Mesothelial cell of epicardium (in vitro differentiated cells): Measurements from ENCODE around the gene PANX2. TPM values are rescaled to one million over a fixed set of nuclear protein-coding genes. Genes with fewer than 3 reads are reported as not detected.
"Not testable (repeated sequence)": the region's sequence is repeated elsewhere in the genome, so short reads cannot be mapped to it uniquely, and the experiment has no call there.

Experiments
- DNase-seq, 2 experiments: peaks; one replicate each; pipeline ENCODE4 v3.0.0; 2021; ENCODE audit warnings: low spot score in 2 of 2; ENCODE audit not compliant: unreplicated experiment in 2 of 2
- H3K27ac Mint-ChIP-seq: 2 replicates; pipeline ENCODE4 v1.8.0; 2021; ENCODE audit warnings: mixed read lengths
- H3K27me3 Mint-ChIP-seq: 2 replicates; pipeline ENCODE4 v1.8.0; 2021; ENCODE audit warnings: low read depth, mixed read lengths
- H3K36me3 Mint-ChIP-seq: 2 replicates; pipeline ENCODE4 v1.8.0; 2021; ENCODE audit warnings: mixed read lengths
- H3K4me1 Mint-ChIP-seq: 2 replicates; pipeline ENCODE4 v1.8.0; 2021; ENCODE audit warnings: mixed read lengths
- H3K4me3 Mint-ChIP-seq: 2 replicates; pipeline ENCODE4 v1.8.0; 2021; ENCODE audit warnings: mild to moderate bottlenecking, moderate library complexity, mixed read lengths
- H3K9me3 Mint-ChIP-seq: 2 replicates; pipeline ENCODE4 v1.8.0; 2021; ENCODE audit warnings: mixed read lengths
- CTCF ChIP-seq: fragments of 200-600 bp; sonication (generic); IDR thresholded peaks from one replicate; pipeline ENCODE4 v1.5.0; 2021; ENCODE audit warnings: antibody characterized with exemption; ENCODE audit not compliant: unreplicated experiment
- total RNA-seq: library from RNA; stranded (reverse); gene quantifications from 3 replicates; pipeline ENCODE4 v1.2.1, GENCODE V29; 2021

PANX2 gene
- total RNA-seq, 1 donor from 2014 or later, result 7.0 TPM

DNA sequence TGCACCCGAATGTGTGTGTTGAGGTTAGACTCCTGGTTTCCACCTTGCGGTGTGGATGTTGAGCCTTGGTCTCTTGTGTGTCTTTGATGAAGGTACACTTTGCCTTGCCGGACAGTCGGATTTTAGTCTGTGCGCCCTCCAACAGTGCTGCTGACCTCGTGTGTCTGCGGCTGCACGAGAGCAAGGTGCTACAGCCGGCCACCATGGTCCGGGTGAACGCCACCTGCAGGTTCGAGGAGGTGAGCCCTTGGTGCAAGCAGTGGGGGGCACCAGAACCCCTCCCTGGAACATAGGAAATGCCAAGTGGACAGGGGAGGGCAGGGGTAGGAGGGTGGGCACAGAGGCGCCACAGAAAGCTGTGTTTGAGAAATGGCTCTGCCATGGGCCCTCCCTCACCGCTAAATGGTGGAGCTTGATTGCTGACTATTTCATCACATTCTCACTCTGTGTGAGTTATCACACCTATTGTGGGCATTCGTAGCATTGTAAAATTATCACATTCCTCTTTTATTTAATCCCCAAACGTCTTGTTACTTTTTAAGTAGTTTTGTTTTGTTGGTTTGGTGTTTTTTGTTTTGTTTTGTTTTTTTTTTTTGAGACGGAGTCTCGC is 26.4 kb upstream of the PANX2 start:
- Mint-ChIP-seq H3K4me1 (peaks cover 18% of the 10 kb centered on the region), H3K4me3 (no peak overlapping the region), H3K27me3 (peaks cover 7% of the 10 kb centered on the region), H3K9me3 (no peaks in the 10 kb centered on the region), H3K27ac (no peak overlapping the region), H3K36me3 (no peaks in the 10 kb centered on the region)
- TF ChIP-seq CTCF, result no peak
- DNase-seq, result no peak

DNA sequence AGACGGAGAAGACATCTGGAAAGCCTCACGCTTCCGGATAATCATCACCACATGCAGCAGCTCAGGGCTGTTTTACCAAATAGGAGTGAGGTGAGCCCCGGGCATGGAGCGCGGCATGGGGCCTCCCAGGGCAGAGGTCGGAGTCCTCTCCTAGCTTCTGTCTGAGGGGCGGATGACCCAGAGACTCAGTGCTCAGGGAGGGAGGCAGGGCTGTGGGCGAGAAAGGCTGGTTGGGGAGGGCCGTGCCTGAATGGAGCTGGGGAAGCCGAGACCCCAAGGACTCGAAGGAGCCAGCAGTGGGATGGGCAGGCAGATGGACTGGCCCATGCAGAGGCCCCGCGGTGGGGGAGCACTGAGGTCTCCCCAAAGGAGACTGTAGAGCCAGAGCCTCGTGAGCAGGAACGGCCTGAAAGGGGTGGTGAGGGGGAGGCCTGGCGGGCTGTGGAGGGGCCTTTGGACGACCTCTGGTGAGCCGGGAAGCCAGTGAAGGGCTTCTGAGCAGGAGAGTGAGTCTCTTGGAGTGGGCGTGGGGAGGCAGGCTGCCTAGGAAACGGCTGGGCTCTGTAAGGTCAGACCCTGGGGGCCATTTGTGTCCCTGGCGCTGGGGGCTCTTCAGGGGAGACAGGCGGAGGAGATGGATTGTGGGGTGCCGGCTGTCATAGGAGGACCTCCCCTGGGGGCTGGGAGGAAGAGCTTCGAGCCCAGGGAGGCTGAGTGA is 24.7 kb upstream of the PANX2 start:
- DNase-seq, result no peak
- no peaks in the 10 kb centered on the region for H3K36me3 Mint-ChIP-seq
- no peak overlapping the region for H3K4me3 Mint-ChIP-seq
- H3K9me3 Mint-ChIP-seq, result no peaks in the 10 kb centered on the region
- H3K27ac Mint-ChIP-seq, result peak overlapping the region; percentile 59
- no peak for TF ChIP-seq CTCF
- peaks cover 10% of the 10 kb centered on the region for H3K27me3 Mint-ChIP-seq
- peaks cover 18% of the 10 kb centered on the region for H3K4me1 Mint-ChIP-seq

- no peak overlapping the region for H3K27ac Mint-ChIP-seq
- no peak for DNase-seq
- no peaks in the 10 kb centered on the region for H3K36me3 Mint-ChIP-seq
- no peak for TF ChIP-seq CTCF
- peak overlapping the region; percentile 25 for H3K4me3 Mint-ChIP-seq
- H3K27me3 Mint-ChIP-seq, result peaks cover 10% of the 10 kb centered on the region
- no peaks in the 10 kb centered on the region for H3K9me3 Mint-ChIP-seq
- H3K4me1 Mint-ChIP-seq, result peaks cover 18% of the 10 kb centered on the region
Measured at GRCh38 chr22:50146439-50147238, 23.9 kb upstream of the PANX2 start.

DNA sequence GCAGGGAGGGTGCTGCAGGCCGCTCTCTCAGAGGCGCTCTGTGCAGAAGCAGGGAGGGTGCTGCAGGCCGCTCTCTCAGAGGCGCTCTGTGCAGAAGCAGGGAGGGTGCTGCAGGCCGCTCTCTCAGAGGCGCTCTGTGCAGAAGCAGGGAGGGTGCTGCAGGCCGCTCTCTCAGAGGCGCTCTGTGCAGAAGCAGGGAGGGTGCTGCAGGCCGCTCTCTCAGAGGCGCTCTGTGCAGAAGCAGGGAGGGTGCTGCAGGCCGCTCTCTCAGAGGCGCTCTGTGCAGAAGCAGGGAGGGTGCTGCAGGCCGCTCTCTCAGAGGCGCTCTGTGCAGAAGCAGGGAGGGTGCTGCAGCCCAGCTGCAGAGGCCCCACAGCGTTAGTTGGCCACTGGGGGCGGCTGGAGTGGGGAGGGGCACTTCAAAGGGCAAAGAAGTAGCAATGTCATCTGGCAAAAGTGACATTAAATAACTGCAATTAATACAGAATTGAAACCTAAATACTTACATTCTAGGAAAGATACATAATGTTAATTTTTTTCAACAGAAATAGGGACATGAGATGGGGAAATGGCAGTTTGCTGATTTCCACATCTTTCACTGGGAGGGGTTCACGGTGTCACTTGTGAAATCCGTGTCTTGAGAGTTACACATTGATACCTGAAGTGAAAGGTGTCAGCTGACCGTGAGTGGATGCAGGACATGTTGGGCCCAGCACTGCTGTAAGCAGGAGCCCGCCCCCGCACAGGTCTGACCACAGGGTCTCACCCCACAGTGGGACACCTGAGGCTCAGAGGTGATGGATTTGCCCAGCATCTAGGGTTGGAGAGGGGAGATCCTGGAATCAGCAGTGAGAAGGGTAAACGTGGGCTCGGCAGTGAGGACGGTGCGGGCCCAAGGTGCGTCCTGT is 23.0 kb upstream of the PANX2 start:
- not testable (repeated sequence) for H3K4me3 Mint-ChIP-seq, DNase-seq, H3K9me3 Mint-ChIP-seq, H3K36me3 Mint-ChIP-seq, H3K27me3 Mint-ChIP-seq, H3K27ac Mint-ChIP-seq
- H3K4me1 Mint-ChIP-seq, result peaks cover 14% of the 10 kb centered on the region

DNA sequence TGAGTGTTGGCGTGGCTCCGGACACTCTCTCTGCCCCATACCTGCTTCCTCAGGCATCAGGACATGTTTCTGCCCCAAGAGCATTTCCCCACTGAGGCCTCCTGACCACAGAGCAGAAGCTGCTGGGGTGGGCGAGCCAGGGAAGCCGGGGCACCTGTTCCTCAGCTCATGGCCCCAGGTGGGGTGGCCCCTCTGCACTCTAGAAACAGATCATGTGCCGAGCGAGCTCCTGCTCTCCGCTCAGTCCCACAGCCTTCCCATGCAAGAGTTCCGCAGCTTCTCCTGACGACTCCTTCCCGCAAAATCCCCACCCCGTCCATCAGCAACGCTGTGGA is 22.4 kb upstream of the PANX2 start:
- no peak for DNase-seq
- peaks cover 14% of the 10 kb centered on the region for H3K4me1 Mint-ChIP-seq
- no peaks in the 10 kb centered on the region for H3K9me3 Mint-ChIP-seq
- TF ChIP-seq CTCF, result no peak
- H3K27me3 Mint-ChIP-seq, result peaks cover 5% of the 10 kb centered on the region
- H3K4me3 Mint-ChIP-seq, result no peak overlapping the region
- H3K27ac Mint-ChIP-seq, result no peak overlapping the region
- no peaks in the 10 kb centered on the region for H3K36me3 Mint-ChIP-seq
